HS-5 (cell line): Measurements from ENCODE around the gene GAL3ST2.
"Not testable (repeated sequence)": the region's sequence is repeated elsewhere in the genome, so short reads cannot be mapped to it uniquely, and the experiment has no call there.

Experiments used
- DNase-seq: peaks from one replicate; pipeline ENCODE4 v3.0.0-alpha.2; 2012; ENCODE audit warnings: low read depth

GAL3ST2 gene

DNA sequence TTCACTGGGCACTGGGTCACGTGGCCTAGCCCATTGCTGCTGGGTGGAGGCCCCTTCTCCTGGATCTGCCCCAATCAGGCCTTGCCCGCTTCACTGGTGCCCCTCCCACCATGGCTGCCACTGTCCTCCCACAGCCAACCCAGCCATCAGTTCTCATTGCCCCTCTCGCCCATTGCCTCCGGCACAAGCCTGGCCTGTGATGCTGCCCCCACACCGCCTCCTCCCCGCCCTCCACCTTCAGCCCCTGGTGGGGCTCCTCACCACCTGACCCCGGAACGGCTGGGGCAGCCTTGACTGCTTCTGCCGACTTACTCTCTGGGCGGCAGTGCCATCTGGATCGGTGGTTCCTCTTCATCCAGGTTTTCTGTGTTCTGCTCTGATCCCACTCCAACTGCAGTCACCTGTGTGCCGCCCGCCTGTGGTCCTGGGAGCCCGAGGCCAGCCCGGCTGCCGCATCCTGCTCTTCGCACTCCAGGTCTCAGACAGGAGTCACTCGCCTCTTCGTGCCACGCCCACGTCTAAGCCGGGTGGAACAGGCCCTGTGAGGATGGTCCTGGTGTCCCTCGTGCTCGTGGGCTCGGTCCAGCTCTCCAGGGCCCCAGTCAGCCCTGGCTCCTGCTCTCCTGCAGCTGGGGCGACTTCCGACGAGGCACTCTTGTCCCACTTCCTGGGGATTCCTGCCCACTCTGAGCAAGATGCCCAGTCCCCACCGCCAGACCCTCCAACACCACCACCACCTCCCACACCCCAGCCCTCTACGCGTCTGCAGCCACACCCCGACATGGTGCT, 28.0 kb upstream of the GAL3ST2 start:
- no peak for DNase-seq

DNA sequence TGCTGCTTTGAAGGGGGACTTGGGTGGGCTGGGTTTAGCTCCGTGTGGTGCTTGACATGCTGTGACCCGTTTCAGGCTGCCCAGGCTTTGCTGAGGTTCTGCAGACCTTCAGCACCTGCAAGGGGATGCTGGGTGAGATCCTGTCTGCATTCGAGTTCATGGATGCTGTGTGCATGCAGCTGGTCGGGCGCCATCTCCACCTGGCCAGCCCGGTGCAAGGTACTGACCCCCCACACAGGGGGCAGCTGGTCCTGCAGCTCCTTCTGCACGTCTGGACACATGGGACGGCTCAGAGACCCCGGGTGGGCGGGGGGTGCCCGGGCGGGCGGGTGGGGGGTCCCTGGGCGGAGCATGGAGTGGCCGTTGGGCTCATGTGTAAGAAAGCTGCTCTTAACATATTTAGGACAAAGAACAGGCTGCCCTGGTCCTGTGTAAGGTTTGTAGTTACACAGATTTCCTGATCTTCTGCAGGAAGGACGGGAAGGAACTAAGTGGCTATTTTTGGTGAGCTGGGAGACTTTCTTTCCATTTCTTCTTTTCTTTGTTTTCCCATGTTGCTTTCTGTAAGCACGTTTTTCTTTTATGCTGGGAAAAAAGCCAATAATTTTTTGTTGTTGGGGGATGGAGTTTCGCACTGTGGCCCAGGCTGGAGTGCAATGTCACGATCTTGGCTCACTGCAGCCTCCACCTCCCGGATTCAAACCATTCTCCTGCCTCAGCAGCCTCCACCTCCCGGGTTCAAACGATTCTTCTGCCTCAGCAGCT, 26.4 kb upstream of the GAL3ST2 start:
- no peak for DNase-seq

DNA sequence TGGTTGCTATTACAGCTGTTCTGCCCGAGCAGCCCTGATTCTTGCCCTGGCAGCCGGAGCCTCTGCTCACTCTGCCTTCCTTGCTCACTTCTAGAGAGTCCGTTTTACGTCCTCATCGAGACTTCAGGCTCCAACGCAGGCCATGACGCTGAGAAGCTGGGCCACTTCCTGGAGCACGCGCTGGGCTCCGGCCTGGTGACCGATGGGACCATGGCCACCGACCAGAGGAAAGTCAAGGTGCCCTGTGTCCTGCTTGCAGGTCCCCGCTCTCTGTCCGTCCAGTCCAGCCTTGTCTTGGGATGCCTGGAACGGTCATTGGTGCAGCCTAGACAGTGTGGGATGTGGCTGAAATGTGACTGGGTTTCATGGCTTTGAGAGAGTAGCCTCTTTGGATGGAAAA, 25.5 kb upstream of the GAL3ST2 start:
- DNase-seq: no peak

DNA sequence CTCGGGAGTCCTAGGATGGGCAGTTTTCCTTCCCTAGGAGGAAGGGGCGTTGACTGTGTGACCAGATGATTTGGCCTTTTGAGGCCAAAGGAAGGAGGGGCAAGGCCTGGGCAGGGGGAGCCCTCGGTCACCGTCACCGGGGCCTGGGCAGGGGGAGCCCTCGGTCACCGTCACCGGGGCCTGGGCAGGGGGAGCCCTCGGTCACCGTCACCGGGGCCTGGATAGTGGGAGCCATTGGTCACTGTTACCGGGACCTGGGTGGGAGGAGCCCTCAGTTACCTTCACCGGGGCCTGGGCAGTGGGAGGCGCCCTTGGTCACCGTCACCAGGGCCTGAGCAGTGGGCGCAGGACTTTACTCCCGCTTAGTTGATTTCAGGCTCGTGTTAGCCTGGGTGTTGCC, 24.8 kb upstream of the GAL3ST2 start:
- DNase-seq: no peak

DNA sequence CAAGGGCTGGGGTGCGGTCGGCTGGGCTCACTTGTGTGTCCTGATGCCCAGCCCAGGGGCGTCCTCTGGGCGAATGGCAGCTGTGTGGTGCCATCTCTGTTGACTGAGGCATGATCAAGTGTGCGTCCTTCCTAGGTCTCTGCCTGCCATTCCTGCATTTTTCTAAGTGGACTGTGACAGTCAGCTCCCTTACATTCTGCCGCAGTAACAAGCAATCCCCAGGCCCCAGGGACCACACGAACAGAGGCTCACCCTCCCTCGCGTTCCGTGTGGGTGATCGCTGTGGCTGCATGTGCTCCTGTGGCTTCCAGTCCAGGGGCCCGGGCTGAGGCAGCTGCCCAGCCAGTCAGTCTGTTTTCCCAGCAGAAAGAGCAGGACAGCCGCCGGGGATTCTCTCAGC, 24.4 kb upstream of the GAL3ST2 start:
- DNase-seq: no peak

DNA sequence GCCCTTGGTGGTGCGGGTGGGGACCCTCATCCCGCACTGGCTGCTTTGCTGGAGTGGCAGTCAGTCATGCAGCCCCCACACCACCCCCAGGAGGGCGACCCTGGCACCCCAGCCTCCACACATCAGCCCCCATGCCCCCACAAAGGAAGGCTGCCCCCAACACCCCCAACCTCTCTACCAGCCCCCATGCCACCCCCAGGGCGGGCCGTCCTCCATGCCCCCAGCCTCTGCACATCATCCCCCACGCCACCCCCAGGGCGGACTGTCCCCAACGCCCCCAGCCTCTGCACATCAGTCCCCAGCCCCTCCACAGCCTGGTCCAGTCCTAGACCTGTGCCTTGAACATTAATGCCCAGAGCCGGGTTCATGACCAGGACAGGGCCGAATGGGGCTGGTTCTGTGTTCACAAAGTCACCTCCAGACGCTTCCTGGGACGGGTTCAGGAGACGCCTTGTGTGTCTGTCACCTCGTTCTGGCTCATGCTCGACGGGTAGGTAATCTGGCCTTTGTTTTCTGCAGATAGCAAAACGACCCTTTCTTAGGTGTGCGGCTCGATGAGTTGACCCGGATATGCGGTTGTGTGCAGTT, 23.8 kb upstream of the GAL3ST2 start:
- no peak for DNase-seq

DNA sequence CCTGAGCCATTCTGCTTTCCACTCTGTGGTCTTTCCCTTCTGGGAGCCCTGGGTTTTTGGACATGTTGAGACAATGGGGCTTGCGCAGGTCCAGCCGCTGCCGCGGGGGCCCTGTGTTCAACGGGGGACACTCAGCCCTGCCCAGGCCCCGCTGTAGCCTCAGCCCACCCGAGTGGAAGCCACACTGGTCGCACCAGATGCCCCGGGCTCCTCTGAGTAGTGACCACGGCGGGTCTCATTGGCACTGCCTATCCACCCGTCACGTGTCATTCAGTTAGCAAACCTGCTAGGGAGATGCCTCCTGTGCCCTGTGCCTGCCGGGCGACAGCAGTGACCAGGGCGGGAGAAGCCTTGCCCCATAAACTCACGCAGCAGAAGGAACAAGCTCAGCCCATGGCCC, 23.1 kb upstream of the GAL3ST2 start:
- DNase-seq: no peak

DNA sequence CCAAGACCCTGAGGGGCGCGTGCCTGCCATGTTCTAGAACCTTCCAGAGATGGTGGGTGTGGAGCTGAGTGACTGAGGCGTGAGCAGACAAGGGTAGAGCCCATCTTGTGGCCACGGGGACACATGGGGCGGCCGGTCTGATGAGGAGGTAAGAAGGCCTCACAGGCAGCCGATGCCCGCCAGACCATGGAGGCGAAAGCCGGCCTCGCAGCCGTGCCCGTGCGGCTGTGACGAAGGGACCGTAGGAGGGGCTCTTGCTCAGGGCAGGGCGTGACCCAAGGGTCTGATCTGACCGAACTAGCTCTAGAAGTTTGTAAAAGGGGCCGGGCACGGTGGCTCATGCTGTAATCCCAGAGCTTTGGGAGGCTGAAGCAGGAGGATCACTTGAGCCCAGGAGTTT, 22.6 kb upstream of the GAL3ST2 start:
- no peak for DNase-seq

DNA sequence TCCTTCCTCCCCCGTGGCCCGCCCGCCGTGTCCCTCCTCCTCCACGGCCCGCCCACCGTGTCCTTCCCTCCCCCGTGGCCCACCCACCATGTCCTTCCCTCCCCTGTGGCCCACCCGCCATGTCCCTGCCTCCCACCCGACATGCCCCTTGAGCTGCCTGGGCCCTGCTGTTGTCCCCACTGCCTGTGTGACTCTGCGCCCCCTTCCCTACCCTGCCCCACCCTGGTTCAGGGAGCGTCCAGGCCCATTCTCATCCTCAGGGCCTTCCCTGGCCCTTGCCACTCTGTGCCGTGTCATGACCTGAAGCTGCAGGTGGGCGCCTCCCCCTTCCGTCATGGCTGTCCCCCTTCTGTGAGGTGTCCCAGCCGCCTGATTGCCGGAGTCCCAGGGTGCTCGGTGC, 21.5 kb upstream of the GAL3ST2 start:
- DNase-seq: no peak

DNA sequence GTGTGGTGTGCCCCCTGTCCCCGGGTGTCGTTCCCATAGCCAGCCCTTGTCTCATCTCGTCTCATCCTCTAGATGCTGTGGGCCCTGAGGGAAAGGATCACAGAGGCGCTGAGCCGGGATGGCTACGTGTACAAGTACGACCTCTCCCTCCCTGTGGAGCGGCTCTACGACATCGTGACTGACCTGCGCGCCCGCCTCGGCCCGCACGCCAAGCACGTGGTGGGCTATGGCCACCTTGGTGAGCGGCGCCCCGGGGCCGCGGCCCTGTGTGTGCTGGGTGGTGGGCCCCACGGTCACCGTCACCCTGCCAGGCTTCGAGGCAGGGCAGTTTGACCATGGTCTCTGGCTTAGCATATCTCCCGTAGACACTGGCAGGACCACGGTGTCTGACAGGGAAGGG, 20.8 kb upstream of the GAL3ST2 start:
- no peak for DNase-seq

DNA sequence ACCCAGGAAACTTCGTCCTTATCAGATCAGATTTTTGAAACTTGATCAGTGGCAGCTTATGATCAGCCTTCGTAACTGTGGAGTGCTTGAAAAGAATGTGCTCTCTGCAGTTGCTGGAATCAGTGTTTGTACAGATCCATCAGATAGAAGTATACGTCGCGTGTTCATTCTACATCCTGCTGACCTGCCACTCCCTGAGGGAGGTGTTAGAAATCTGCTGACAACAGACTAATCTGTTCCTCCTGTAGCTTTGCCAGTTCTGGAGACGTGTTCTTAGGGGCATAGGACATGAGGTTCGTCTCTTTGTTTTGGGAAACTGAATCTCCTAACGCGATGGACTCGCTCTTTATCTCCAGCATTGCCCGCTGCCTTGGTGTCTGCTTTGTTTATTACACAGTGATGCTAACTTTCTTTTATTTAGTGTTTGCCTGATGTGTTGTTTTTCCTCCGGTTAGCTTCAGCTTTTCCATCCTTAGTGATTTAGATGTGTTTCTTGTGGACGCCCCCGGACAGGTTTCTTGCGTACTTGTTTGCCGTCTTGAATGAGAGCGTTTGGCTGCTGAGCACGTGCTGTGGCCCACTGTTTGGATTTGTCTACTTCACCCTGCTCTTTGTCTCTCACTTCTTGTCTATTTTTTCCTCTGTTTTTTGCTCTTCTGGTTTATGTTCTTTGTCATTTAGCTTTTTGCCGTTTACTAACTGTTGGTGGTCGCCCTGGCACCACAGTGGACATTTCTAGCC, 17.4 kb upstream of the GAL3ST2 start:
- DNase-seq: no peak

DNA sequence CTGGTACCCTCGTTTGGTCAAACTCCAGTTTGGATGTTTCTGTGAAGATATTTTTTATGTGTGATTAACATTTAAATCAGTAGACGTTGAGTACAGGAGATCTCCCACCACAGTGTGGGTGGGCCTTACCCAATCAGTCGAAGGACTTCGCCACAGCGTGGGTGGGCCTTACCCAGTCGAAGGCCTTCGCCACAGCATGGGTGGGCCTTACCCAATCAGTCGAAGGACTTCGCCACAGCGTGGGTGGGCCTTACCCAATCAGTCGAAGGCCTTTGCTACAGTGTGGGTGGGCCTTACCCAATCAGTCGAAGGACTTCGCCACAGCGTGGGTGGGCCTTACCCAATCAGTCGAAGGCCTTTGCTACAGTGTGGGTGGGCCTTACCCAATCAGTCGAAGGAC, 16.7 kb upstream of the GAL3ST2 start:
- not testable (repeated sequence) for DNase-seq

DNA sequence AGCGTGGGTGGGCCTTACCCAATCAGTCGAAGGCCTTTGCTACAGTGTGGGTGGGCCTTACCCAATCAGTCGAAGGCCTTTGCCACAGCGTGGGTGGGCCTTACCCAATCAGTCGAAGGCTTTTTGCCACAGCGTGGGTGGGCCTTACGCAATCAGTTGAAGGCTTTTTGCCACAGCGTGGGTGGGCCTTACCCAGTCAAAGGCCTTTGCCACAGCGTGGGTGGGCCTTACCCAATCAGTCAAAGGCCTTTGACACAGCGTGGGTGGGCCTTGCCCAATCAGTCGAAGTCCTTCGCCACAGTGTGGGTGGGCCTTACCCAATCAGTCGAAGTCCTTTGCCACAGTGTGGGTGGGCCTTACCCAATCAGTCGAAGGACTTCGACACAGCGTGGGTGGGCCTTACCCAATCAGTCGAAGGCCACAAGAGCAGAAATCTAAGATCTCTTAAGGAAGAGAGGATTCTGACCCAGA, 16.3 kb upstream of the GAL3ST2 start:
- DNase-seq: no peak

DNA sequence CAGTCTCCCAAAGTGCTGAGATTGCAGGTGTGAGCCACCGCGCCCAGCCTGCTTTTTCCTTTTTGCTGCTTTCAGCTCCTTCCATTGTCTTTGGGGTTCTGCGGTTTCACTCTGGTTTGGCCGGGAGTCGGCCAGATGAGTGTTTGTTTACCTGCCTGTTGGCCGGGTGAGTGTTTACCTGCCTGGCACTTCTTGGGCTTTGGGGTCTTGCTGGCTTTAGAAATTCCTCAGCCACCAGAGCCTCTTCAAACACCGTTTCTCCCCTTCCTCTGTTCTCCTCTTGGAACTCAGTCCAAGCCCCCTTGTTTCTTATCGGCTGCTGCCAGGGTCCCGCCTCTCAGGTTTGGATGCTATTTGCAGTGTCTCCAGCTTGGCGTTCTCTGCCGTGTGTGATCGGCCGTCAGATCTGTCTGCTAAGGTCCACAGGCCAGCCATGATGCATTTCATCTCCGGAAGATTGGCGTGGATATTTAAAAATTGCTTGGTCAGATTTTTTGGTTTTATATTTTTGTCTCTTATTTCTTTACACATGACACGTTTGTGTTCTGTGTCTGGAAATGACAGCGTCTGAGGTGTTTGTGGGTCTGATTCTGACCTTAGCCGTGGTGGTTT, 14.2 kb upstream of the GAL3ST2 start:
- DNase-seq: no peak

DNA sequence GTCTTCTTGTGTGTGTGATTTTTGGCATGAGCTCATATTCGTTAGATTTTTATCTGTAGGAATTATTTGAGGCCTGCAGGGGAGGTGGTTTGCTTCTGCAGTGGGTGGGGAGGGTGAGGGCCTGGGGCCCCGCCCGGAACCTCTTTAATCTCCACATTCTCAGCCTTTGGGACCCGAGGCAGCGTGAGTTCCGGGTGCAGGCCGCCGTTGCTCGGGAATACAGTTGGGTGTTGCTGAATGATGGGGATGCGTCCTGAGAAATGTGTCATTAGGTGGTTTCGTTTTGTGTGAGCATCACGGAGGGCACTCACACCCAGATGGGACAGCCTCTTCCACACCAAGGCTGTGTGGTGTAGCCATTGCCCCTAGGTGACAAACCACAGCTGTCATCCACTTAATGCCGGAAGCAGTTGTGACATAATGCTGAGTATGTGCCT, 13.7 kb upstream of the GAL3ST2 start:
- no peak for DNase-seq

DNA sequence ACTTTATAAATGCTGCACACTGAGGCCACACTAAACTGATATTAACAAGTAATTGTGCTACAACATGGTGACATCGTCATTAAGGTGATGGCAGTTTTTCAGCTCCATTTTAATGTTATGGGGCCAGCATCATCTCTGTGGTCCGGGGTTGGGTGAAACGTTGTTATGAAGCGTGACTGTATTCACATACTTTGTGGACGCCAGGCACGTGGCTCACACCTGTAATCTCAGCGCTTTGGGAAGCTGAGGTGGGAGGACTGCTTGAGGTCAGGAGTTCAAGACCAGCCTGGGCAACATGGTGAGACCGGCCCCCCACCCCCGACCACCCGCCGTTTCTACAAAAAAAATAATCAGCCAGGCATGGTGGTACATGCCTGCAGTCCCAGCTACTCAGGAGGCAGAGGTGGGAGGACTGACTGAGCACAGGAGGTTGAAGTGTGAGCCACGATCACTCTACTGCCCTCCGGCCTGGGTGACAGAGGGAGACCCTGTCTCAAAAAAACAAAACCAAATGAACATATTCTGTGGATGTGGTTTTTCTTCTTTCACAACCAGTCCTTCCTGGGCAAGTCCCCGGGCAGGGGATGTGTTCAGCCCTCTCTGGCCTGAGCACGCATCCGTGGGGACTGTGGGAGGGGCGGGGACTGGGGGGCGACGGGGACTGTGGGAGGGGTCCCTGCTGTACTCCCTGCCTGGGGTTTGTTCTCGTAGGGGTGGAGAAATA, 12.9 kb upstream of the GAL3ST2 start:
- no peak for DNase-seq

DNA sequence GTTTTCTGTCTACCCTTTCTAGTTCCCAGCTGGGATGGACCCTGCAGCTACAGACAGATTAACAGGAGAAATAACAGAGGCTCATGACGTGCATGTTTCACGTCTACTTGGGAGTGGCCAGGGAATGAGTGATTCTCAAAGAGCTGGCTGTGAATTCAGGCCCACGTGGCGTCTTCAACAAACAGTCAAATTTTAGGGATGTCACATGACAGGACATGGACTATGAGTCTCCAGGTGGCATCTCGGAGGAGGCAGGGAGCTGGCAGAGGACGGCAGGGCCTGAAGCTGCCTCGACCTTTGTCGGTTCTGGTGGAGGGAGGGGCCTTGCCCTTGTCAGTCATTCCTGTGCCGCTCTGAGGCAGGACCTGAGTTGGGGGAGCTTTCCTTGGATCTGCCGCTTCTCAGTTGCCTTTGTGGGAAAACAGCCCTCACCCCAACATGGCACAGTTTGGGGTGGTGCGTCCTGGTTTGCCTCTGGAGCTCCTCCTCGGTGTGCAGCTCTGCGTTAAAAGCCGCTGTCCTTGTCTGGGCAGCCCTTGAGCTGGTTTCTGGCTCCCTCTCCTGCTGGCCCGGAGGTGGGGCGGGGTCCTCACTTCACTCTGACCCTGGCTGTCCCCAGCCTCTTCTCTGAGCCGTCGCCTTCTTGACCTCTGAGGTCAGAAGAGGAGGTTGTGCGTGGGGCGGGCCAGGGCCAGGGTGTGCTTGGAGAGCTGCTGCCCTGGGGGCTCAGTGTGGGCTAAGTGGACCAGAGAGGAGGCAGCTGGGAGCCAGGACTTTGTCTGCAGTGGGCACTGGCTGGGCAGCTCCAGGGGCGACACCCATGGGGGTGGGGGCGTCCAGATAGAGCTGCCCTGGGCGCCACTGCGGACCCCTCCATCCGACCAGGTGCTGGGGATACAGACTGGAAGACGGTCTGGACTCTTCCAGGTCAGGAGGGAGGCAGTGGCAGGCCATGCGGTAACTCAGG, 12.1 kb upstream of the GAL3ST2 start:
- DNase-seq: no peak

DNA sequence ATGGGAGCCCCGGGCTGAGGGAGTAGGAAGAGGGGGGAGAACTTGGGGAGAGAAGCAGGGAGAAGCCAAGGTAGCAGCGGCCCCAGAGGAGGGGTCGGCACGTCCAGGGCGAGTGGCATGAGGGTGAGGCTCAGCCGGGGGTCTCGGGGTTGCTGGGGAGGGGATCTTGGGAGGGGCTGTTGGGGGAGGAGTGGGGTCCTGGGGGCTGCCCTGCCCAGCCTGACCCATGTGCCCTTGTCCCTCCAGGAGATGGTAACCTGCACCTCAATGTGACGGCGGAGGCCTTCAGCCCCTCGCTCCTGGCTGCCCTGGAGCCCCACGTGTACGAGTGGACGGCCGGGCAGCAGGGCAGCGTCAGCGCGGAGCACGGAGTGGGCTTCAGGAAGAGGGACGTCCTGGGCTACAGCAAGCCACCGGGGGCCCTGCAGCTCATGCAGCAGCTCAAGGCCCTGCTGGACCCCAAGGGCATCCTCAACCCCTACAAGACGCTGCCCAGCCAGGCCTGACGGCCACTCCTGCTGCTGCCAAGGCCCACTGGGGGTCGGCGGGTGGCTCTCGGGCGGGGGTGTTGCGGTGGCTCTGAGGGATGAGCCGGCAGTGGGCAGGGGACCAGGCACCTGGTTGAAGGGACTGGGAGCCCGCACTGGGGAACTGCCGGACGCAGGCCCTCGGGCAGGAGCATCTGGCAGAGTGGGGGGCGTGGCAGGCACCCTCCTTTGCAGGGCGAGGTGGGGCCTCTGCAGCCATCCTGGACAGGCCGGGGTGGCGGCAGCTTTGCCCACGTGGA, 9.0 kb upstream of the GAL3ST2 start:
- DNase-seq: no peak

DNA sequence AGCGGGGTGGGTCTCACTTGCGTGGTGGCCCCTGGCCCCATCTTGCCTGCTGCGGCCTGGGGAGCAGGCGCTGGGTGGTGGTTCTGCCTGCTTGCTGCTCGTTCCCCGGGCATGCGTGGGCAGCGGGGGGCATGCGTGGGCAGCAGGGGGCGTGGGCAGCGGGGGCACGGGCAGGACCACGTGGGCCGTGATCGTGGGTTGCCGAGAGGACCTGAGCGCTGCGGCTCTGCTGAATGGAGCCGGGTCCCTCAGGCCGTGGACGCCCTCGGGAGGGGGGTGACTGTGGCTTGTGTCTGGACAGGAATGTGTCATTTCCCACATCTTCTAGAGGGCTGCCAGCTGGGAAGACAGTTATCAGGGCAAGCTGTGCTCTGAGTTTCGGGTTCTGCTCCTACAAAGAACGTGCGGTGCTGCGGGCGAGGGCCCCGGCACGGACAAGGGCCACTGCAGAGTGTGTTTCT, 8.3 kb upstream of the GAL3ST2 start:
- no peak for DNase-seq
